ENCODE measurements around the gene TAPBP. TPM values are rescaled to one million over a fixed set of nuclear protein-coding genes. Genes with fewer than 3 reads are reported as not detected.
"Not testable (repeated sequence)": the region's sequence is repeated elsewhere in the genome, so short reads cannot be mapped to it uniquely, and the experiment has no call there.

Gene TAPBP
- total and polyA plus RNA-seq, 4 donors, result 12.5 to 113 (median 54.3) TPM

- Histone ChIP-seq H3K27ac (ENCODE audit: low read depth in 1 of 2, low read length in 2 of 2) (peak within 1 kb of the TSS; percentile 34 to 35), H3K9me3 (ENCODE audit: control insufficient read depth, low read length) (no peaks in the 10 kb centered on the region), H3K27me3 (ENCODE audit: control insufficient read depth in 1 of 2, insufficient read depth in 2 of 2, low read length in 1 of 2) (no peaks in the 10 kb centered on the region), H3K36me3 (ENCODE audit: control insufficient read depth in 1 of 2, insufficient read depth in 2 of 2, low read length in 1 of 2) (no peaks in the 10 kb centered on the region), H3K4me3 (ENCODE audit: low read length in 2 of 2) (peak within 1 kb of the TSS; percentile 46 to 50), H3K4me1 (ENCODE audit: control insufficient read depth in 1 of 2, insufficient read depth in 2 of 2, low read length in 2 of 2) (no peaks in the 10 kb centered on the region)
- peak; percentile 84 to 92 for DNase-seq
- WGBS, 2 donors, result 0 to 1% methylated on average over 72 to 80 of the region's 80 CpGs
- intact Hi-C loops (cut with DNase I), result loop anchor here in 1 of 2 donors (5.0 kb wide), 2 partner anchors 35 to 135 kb away; partner anchors contain the start of genes PHF1 and TAPBP
- peak; percentile 82 for ATAC-seq (ENCODE audit: low FRiP score)
These were observed 36.8 kb downstream of the TAPBP start, which contains the start of gene B3GALT4 for GRCh38 chr6:33276864-33277662. Gene B3GALT4 (plus strand): TSS chr6:33277123. CDS start chr6:33277420, 297 bp downstream.

- Histone ChIP-seq H3K36me3 (ENCODE audit: control insufficient read depth in 1 of 2, insufficient read depth in 2 of 2, low read length in 1 of 2) (no peaks in the 10 kb centered on the region), H3K27me3 (ENCODE audit: control insufficient read depth in 1 of 2, insufficient read depth in 2 of 2, low read length in 1 of 2) (no peaks in the 10 kb centered on the region), H3K4me1 (ENCODE audit: control insufficient read depth in 1 of 2, insufficient read depth in 2 of 2, low read length in 2 of 2) (no peaks in the 10 kb centered on the region), H3K4me3 (ENCODE audit: low read length in 2 of 2) (peak overlapping the region; percentile 2 to 50), H3K9me3 (ENCODE audit: control insufficient read depth, low read length) (no peaks in the 10 kb centered on the region), H3K27ac (ENCODE audit: low read depth in 1 of 2, low read length in 2 of 2) (peak overlapping the region; percentile 34 to 35)
- DNase-seq (no peak), ATAC-seq (ENCODE audit: low FRiP score) (no peak)
- intact Hi-C loops (cut with DNase I), result loop anchor here in 1 of 2 donors (5.0 kb wide), 2 partner anchors 36 to 136 kb away; partner anchors contain the start of genes PHF1 and TAPBP
These were observed 37.4 kb downstream of the TAPBP start for GRCh38 chr6:33276581-33276863.

- not testable (repeated sequence) for H3K4me1 ChIP-seq (ENCODE audit: control insufficient read depth in 1 of 2, insufficient read depth in 2 of 2, low read length in 2 of 2); H3K36me3 ChIP-seq (ENCODE audit: control insufficient read depth in 1 of 2, insufficient read depth in 2 of 2, low read length in 1 of 2)
These were observed 37.9 kb downstream of the TAPBP start for GRCh38 chr6:33275795-33276580.

GRCh38 chr6:33273924-33274902 lies 39.7 kb downstream of the TAPBP start:
- 67 to 71% methylated on average over 14 of the region's 14 CpGs for WGBS, 2 donors
- peak; percentile 36 to 40 for DNase-seq
- no peaks in the 10 kb centered on the region for H3K4me1 ChIP-seq (ENCODE audit: control insufficient read depth in 1 of 2, insufficient read depth in 2 of 2, low read length in 2 of 2)
- ATAC-seq (ENCODE audit: low FRiP score), result no peak
- no peaks in the 10 kb centered on the region for H3K9me3 ChIP-seq (ENCODE audit: control insufficient read depth, low read length)
- H3K4me3 ChIP-seq (ENCODE audit: low read length in 2 of 2), result no peak overlapping the region
- no peak overlapping the region for H3K27ac ChIP-seq (ENCODE audit: low read depth in 1 of 2, low read length in 2 of 2)
- H3K36me3 ChIP-seq (ENCODE audit: control insufficient read depth in 1 of 2, insufficient read depth in 2 of 2, low read length in 1 of 2), result no peaks in the 10 kb centered on the region
- no peaks in the 10 kb centered on the region for H3K27me3 ChIP-seq (ENCODE audit: control insufficient read depth in 1 of 2, insufficient read depth in 2 of 2, low read length in 1 of 2)
- intact Hi-C loops (cut with DNase I), result no loop called here

More at GRCh38 chr6:33275795-33276580, 37.9 kb downstream of the TAPBP start:
- H3K27me3 ChIP-seq (ENCODE audit: control insufficient read depth in 1 of 2, insufficient read depth in 2 of 2, low read length in 1 of 2); H3K9me3 ChIP-seq (ENCODE audit: control insufficient read depth, low read length); ATAC-seq (ENCODE audit: low FRiP score): not testable (repeated sequence)
- Histone ChIP-seq H3K27ac (ENCODE audit: low read depth in 1 of 2, low read length in 2 of 2) (peak overlapping the region in 1 of 2 donors; percentile 34), H3K4me3 (ENCODE audit: low read length in 2 of 2) (peak overlapping the region in 1 of 2 donors; percentile 50)
- 83% methylated on average over 15 to 16 of the region's 16 CpGs for WGBS, 2 donors
- intact Hi-C loops (cut with DNase I), result loop anchor here in 1 of 2 donors (5.0 kb wide), 2 partner anchors 36 to 136 kb away; partner anchors contain the start of genes PHF1 and TAPBP
- DNase-seq, result peak; percentile 30 to 37

- intact Hi-C loops (cut with DNase I), result no loop called here
- no peaks in the 10 kb centered on the region for H3K36me3 ChIP-seq (ENCODE audit: control insufficient read depth in 1 of 2, insufficient read depth in 2 of 2, low read length in 1 of 2)
- no peak overlapping the region for H3K4me3 ChIP-seq (ENCODE audit: low read length in 2 of 2)
- WGBS, 2 donors, result 68 to 70% methylated on average over 11 of the region's 11 CpGs
- no peaks in the 10 kb centered on the region for H3K4me1 ChIP-seq (ENCODE audit: control insufficient read depth in 1 of 2, insufficient read depth in 2 of 2, low read length in 2 of 2)
- ATAC-seq (ENCODE audit: low FRiP score) (no peak), DNase-seq (peak in 1 of 2 donors; percentile 11)
- no peaks in the 10 kb centered on the region for H3K9me3 ChIP-seq (ENCODE audit: control insufficient read depth, low read length)
- no peaks in the 10 kb centered on the region for H3K27me3 ChIP-seq (ENCODE audit: control insufficient read depth in 1 of 2, insufficient read depth in 2 of 2, low read length in 1 of 2)
- H3K27ac ChIP-seq (ENCODE audit: low read depth in 1 of 2, low read length in 2 of 2), result no peak overlapping the region
These were observed 40.6 kb downstream of the TAPBP start for GRCh38 chr6:33273129-33273923.

GRCh38 chr6:33272275-33273128 lies 41.4 kb downstream of the TAPBP start:
- 12 to 14% methylated on average over 22 of the region's 22 CpGs for WGBS, 2 donors
- intact Hi-C loops (cut with DNase I), result no loop called here
- Histone ChIP-seq H3K36me3 (ENCODE audit: control insufficient read depth in 1 of 2, insufficient read depth in 2 of 2, low read length in 1 of 2) (no peaks in the 10 kb centered on the region), H3K27me3 (ENCODE audit: control insufficient read depth in 1 of 2, insufficient read depth in 2 of 2, low read length in 1 of 2) (no peaks in the 10 kb centered on the region), H3K9me3 (ENCODE audit: control insufficient read depth, low read length) (no peaks in the 10 kb centered on the region), H3K27ac (ENCODE audit: low read depth in 1 of 2, low read length in 2 of 2) (peak overlapping the region in 1 of 2 donors; percentile 68), H3K4me1 (ENCODE audit: control insufficient read depth in 1 of 2, insufficient read depth in 2 of 2, low read length in 2 of 2) (no peaks in the 10 kb centered on the region), H3K4me3 (ENCODE audit: low read length in 2 of 2) (peak overlapping the region; percentile 41 to 53)
- peak; percentile 30 for ATAC-seq (ENCODE audit: low FRiP score)
- no peak for DNase-seq

Measured in aorta (tissue), 5 donors.